ENCODE results near the gene DYRK4. TPM values are rescaled to one million over a fixed set of nuclear protein-coding genes. Genes with fewer than 3 reads are reported as not detected.

Gene DYRK4
- total and polyA plus RNA-seq, 8 donors = 15.2 to 50.2 (median 20.7) TPM

- FAIRE-seq (no peak), ATAC-seq (no peak), DNase-seq (no peak)
- TF ChIP-seq CTCF (IDR thresholded peaks at IDR 0.05) = no peak
- H3K9me3 ChIP-seq = no peaks in the 10 kb centered on the region
- WGBS, 2 donors = 73% methylated on average over 6 of the region's 6 CpGs
- no peak overlapping the region for H3K4me3 ChIP-seq
- peaks cover 0 to 11% (median 0%) of the 10 kb centered on the region in 3 donors for H3K4me1 ChIP-seq
- H3K36me3 ChIP-seq = no peaks in the 10 kb centered on the region
- H3K27ac ChIP-seq = no peak overlapping the region
- intact Hi-C loops (cut with DNase I) = no loop called here
- H3K27me3 ChIP-seq = no peaks in the 10 kb centered on the region
Measured at GRCh38 chr12:4643747-4644146, 81.7 kb downstream of the DYRK4 start.

GRCh38 chr12:4645023-4645422 lies 83.0 kb downstream of the DYRK4 start:
- FAIRE-seq (no peak), DNase-seq (no peak), ATAC-seq (no peak)
- WGBS, 2 donors = 91 to 96% methylated on average over 1 of the region's 1 CpG
- Histone ChIP-seq H3K27ac (no peak overlapping the region), H3K36me3 (no peaks in the 10 kb centered on the region), H3K4me1 (peaks cover 4 to 16% (median 5%) of the 10 kb centered on the region in 3 donors), H3K9me3 (no peaks in the 10 kb centered on the region), H3K4me3 (no peak overlapping the region), H3K27me3 (no peaks in the 10 kb centered on the region)
- intact Hi-C loops (cut with DNase I) = no loop called here
- no peak for TF ChIP-seq CTCF (IDR thresholded peaks at IDR 0.05)

GRCh38 chr12:4648104-4648500 lies 86.1 kb downstream of the DYRK4 start:
- no peak for FAIRE-seq
- no peaks in the 10 kb centered on the region for H3K36me3 ChIP-seq
- intact Hi-C loops (cut with DNase I) = no loop called here
- H3K27ac ChIP-seq = peak overlapping the region; percentile 62 to 81 (median 77)
- H3K4me3 ChIP-seq = peak overlapping the region; percentile 47 to 87 (median 76)
- DNase-seq = no peak
- no peak for TF ChIP-seq CTCF (IDR thresholded peaks at IDR 0.05)
- 22 to 23% methylated on average over 4 of the region's 4 CpGs for WGBS, 2 donors
- peaks cover 6 to 25% (median 9%) of the 10 kb centered on the region in 3 donors for H3K4me1 ChIP-seq
- peak; percentile 36 to 54 (median 44) for ATAC-seq
- no peaks in the 10 kb centered on the region for H3K9me3 ChIP-seq
- H3K27me3 ChIP-seq = no peaks in the 10 kb centered on the region

GRCh38 chr12:4648501-4649357 lies 86.7 kb downstream of the DYRK4 start, which contains the start of the genes AKAP3 and NDUFA9:
Gene AKAP3 (minus strand): TSS chr12:4649051. CDS start chr12:4638196, 10,855 bp downstream.
Gene NDUFA9 (plus strand): TSS chr12:4649114. CDS start chr12:4649127, 13 bp downstream.
- Histone ChIP-seq H3K4me3 (peak within 1 kb of the TSS; percentile 47 to 87 (median 76)), H3K27me3 (no peaks in the 10 kb centered on the region), H3K4me1 (peaks cover 6 to 25% (median 9%) of the 10 kb centered on the region in 3 donors), H3K27ac (peak within 1 kb of the TSS; percentile 62 to 81 (median 77)), H3K36me3 (no peaks in the 10 kb centered on the region), H3K9me3 (no peaks in the 10 kb centered on the region)
- no peak for TF ChIP-seq CTCF (IDR thresholded peaks at IDR 0.05)
- intact Hi-C loops (cut with DNase I) = no loop called here
- WGBS, 2 donors = 0% methylated on average over 39 of the region's 39 CpGs
- FAIRE-seq (peak; percentile 86), DNase-seq (peak; percentile 76 to 90 (median 83)), ATAC-seq (peak; percentile 97 to 99 (median 99))

- WGBS, 2 donors = 0% methylated on average over 6 of the region's 6 CpGs
- H3K4me1 ChIP-seq = peaks cover 6 to 25% (median 9%) of the 10 kb centered on the region in 3 donors
- TF ChIP-seq CTCF (IDR thresholded peaks at IDR 0.05) = no peak
- H3K9me3 ChIP-seq = no peaks in the 10 kb centered on the region
- peak overlapping the region; percentile 62 to 81 (median 77) for H3K27ac ChIP-seq
- intact Hi-C loops (cut with DNase I) = no loop called here
- FAIRE-seq (no peak), DNase-seq (no peak), ATAC-seq (no peak)
- no peaks in the 10 kb centered on the region for H3K36me3 ChIP-seq
- no peaks in the 10 kb centered on the region for H3K27me3 ChIP-seq
- H3K4me3 ChIP-seq = peak overlapping the region; percentile 47 to 87 (median 76)
Measured at GRCh38 chr12:4649358-4649661, 87.3 kb downstream of the DYRK4 start.

Measured in pancreas (tissue), 10 donors.